HG03135 (cell line): ENCODE data around the gene MKLN1.
"Not testable (repeated sequence)": the region's sequence is repeated elsewhere in the genome, so short reads cannot be mapped to it uniquely, and the experiment has no call there.

ENCODE experiments used
- ATAC-seq: cut with Tn5 transposase; IDR thresholded peaks from one replicate; pipeline ENCODE4 v1.9.1; 2021; ENCODE audit warnings: mild to moderate bottlenecking, moderate library complexity; ENCODE audit not compliant: unreplicated experiment

Gene MKLN1

DNA sequence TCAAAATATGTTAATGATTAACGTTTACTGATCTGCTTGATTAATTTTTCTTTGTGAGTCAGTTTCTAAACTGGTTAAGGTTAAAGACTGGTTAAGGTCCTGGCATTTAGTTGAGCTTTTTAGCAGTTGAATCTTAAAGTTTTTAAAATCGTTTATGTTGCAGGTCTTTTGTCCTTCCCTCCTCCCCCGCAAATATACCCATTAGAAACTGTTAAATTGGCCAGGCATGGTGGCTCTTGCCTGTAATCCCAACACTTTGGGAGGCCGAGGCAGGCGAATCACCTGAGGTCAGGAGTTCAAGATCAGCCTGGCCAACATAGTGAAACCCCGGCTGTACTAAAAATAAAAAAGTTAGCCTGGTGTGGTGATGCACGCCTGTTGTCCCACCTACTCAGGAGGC is 127.9 kb downstream of the MKLN1 start:
- no peak for ATAC-seq

DNA sequence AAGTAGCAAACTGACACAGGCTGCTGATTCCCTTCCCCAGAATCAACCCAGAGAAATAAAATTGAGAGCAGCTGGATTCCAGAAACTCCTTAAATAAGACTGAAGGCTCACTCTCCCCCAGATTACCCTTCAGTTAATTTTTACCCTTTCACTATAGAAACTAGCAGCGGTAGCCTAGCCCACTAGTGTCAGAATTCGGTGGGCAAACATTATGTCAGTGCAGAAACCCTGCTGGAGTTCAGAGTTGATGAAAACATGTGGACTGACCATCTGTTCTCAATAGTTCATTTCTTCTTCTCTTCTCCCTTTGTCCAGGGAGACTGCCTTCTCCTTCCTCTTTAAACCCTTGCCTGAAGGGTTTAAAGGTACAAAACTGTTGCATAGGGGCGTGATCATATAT is 128.7 kb downstream of the MKLN1 start:
- ATAC-seq = no peak

DNA sequence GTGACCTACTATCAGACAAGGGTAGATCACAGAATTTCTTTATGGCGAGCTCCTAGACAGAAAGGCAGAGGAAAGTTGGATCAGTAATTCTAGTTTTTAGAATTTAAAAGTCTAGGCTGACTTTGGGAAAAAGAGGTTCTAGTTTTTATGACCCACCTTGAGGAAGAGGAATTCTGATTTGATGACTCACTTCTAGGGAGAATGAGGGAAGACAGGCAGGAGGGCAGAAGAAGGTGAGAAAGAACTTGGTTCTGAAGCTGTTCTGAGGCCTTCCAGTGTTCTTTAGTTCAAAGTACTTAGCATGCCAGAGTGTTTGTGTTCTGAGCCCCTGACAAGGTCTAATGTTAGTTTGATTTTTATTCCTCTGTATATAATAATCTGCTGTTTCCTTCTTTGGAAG is 131.6 kb downstream of the MKLN1 start:
- ATAC-seq = no peak

DNA sequence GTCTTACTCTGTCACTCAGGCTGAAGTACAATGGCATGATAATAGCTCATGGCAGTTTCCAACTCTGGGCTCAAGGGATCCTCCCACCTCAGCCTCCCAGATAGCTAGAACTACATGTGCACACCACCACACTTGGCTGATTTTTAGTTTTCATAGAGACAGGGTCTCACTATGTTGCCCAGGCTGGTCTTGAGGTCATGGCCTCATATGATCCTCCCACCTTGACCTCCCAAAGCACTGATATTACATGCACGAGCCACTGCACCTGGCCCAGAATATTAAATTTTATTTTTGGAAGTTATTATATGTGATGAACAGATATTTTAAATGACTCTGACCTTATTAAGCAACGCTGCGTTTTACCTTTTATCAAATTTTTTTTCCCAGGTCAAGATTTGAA is 134.4 kb downstream of the MKLN1 start:
- ATAC-seq = no peak

DNA sequence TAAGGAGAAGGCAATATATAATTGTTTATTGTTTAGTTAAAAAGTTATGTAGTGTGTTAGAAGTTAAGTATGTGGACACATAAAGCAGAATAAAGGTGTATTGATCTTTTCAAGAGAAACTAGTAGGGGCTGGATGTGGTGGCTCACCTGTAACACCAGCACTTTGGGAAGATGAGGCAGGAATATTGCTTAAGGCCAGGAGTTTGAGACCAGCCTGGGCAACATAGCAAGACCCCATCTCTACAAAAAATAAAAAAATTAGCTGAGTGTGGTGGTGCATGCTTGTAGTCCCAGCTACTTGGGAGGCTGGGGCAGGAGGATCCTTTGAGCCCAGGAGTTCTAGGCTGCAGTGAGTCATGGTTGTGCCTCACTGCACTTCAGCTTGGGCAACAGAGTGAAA is 135.0 kb downstream of the MKLN1 start:
- ATAC-seq = not testable (repeated sequence)

DNA sequence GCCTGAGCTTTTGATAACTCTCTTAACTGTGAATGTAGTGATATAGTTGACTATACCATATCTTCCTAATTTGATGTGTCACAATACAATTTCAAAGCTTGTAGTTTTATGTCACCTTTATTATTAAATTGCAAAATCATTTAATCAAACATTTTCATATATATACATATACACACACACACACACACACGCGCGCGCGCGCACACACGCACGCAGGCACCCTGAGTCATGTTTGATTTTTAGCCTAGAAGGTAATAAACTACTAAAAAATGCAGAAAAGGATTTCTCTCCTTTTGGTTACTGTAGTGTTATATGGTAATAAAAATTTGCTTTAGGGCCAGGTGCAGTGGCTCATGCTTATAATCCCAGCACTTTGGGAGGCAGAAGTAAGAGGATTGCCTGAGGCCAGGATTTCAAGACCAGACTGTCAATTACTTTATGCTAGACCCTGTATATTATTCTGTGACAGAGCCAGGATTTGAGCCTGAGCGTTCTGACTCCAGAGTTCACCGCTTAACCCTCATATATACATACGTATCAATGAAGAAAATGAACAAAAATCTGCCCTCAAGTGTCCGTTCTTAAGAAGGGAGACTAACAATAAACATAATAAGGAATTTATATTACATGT is 139.2 kb downstream of the MKLN1 start:
- ATAC-seq = no peak

DNA sequence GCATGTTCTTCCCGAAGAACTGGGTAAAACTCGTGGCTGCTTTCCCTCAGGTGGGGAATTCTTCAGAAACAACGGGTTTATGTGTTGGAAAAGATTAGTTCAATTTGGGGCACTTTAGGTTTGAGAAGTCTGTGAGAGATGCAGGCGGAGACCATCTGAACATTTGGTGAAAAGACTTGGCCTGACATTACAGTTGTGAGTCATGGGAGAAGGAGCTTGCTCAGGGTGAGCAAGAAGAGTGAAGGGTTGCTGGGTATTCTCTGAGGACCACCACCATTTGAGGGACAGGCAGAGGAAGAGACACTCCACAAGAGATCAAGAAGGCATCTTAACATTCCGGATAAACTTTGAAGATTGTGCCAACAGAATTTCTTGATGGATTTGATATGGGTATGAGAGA is 140.1 kb downstream of the MKLN1 start:
- ATAC-seq = no peak

DNA sequence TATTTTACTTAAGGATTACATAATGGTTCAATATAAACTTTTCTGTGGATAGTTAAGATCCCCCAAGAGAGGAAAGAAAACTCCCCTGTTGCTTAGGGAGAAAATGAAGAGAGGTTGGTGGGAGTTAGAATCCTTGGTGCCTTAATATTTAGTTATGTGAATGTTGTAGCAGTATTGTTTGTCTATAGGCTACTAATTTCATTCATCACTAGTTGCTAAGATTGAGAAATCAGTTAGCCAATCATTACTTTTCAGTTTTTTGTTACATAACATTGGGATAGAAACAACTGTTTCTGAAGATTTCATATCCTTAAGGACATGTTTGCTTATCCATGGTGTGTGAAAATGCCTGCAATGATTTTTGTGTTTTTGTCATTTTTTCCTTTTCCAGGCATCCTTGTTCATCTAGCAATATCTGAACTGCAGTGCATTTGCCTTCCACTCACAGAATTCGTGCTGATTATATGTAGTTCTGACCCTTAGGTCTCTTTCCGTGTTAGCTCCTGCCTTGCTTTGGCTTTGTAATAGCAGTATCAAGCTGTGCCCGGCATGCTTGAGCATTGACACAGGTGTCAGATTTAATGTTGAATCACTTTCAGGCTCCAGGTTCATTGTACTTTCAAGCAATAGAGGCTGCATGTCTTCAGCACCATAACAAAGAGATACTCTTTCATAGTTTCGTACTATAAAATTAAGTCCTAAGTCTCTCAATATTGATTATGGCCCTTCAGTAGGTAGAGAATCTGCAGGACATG is 143.8 kb downstream of the MKLN1 start:
- ATAC-seq = no peak

DNA sequence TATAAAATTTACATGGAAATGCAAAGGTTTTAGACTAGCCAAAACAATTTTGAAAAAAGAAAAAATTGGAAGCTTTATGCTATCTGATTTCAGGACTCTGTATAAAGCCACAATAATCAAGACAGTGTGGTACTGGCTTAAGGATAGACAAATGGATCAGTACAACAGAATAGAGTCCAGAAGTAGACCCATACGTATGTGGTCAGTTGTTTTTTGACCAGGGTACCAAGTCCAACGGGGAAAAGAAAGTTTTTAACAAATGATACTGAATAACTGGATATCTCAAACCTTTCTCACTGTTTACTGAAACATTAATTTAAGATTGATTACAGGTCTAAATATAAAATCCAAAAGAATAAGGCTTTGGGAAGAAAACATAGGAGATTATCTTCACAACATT is 149.1 kb downstream of the MKLN1 start:
- no peak for ATAC-seq

DNA sequence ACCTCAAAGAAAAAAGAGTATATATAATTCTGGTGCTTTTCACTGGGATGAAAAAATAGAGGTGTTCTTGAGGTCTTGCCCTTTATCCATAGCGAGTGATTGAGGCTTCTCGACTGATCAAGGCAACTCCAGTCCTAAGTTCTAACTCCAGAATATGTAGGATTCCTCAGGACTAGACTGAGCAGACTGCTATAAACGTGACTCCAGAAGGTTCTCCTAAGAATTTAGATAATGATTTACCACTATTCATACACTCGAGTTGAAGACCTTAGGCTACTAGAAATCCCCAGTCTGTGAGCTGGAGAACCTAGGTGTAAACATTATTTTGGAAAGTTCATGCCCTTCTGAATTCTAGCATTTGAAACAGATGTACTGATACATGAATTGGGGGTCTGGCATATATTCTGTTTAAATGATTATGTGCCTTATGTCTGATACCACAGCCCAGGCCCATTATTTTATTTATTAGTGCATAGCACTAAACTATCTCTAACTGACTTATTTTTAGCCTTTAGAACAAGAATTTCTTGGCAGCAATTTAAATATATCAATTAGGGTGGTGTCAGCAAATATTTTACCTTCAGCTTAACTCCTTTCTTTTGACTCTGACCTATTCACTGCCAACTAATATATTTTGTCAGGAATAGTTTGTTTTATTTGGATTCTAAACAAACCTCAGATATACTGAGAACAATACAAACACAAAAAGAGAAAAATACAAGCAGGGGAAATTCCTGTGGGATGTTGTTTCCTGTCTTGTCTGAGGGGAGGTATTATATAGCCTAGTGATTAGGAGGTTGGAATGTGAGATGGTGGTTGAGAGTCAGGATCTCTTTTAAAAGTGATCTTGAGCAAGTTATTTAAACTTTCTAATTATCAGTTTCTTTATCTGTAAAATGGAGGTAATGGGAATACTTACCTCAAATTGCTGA is 153.0 kb downstream of the MKLN1 start:
- ATAC-seq = no peak

DNA sequence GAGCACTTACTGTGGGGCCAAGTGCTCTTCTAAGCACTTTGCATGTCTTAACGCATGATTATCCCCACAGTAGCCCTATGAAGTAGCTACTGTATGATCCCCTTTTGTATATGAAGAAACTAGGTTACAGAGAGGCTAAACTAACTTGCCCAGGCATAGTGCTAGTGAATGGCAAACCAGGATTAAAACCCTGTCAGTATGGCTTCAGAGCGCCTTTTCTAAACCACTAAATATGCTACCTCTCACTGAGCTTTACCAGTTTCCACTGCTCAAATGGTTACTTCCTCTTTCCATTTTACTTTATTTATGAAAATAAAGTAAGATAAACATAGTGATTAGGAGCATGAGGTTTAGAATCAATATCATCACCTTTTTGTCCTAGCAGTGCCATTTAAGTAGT is 155.1 kb downstream of the MKLN1 start:
- no peak for ATAC-seq

DNA sequence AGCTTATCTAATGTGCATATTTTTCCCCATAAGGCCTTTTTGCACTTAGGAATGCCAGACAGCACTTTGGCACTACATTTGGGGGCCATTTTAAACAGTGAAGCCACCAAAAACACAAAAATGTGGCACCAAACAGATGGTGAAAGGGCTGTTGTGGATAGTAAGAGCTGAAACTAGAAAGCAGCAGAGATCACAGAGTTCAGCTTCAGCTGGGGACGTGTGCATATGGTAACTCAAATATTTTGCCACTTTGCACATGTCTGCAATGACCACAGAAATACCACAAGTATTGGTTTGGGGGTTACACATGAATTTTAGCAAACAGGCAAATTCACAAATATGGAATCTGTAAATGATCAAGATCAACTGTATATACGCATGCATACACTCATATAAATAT is 155.9 kb downstream of the MKLN1 start:
- ATAC-seq = peak; percentile 56

DNA sequence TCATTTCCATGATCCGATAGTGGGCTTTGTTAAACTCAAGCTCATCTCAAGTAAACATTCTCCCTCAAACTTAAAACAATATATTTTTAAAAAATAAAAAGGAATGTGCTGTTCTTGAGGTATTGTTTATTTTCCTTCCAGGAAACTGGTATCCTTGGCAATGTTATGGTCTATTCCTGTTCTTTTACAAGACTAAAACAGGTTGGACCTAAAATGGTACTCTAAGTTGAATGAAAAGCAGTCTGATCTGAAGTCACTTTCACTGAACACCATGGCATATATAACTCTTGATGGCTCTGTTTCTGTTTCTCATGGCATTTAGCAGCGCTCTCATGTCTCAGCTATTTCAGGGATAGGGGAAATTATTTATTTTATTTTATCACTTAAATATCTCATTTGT is 158.7 kb downstream of the MKLN1 start:
- ATAC-seq = no peak

DNA sequence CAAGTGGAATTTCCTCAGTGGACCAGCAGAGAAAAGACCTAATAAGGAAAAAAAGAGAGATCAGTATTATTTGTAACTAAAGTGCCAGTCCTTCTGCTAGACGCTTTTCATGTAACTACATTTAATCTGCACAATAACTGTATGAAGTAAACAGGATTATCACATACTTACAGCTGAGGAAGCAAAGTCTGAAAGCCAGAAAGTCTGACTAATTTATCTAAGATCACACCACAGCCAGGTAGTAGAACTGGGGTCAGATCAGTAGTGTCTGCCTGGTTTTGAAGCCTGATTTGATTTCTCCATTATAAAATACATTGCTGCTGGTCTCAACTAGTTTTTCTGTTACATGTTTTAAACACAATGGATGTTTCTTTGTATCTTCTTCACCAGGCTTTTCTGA is 159.5 kb downstream of the MKLN1 start:
- ATAC-seq = no peak

DNA sequence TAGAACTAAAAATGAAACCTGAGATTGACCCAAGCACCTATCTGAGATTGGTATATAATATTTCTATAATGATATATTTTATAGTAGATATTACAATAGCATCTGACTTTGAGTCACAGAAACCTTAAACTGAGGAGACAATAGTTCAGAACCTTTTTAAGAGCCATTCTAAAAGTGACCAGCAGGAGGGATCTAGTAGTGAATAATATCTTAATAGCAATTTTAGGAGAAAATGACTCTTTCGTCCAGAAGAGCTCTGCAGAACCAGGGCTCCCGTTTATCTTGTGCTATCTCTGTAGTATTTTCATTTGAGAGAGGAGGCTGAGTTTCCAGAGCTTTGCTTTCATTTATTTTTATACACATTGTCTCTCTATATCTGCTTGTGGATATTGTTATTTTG is 160.7 kb downstream of the MKLN1 start:
- no peak for ATAC-seq

DNA sequence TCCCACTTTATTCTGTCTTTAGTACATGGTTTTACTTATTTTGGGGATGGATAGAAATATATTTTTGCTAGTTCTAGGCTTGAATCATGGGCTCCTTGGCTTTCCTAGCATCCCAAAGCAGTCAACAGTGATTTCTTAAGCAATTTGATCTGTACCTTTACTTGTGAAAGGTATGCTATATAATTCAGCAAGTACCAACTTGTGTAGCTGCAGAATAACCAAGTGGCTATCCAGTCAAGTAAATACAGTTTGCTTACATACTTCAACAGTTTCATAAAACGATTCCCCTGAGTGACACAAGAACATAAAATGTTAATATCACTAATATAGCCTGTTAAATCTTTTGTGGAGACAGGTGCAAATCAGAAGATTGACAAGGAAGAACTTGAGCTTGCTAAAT is 161.5 kb downstream of the MKLN1 start:
- ATAC-seq = no peak

DNA sequence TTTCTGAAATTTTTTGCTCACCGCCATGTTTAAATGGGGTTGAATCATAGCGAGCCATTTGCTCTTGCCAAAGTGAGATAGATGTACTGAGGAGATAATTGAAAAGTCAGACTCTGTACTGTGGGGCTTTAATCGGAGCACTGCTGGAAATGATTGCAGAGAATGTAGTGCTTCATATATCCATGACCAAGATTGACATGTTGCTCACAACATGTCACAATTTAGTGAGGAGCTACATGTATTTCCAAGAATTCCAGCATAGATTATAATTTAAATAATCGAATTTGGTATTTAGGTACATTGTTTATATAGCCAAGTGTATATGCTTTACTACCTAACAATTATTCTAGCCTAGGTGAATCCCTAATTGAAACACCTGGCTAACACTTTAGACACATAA is 162.2 kb downstream of the MKLN1 start:
- no peak for ATAC-seq

DNA sequence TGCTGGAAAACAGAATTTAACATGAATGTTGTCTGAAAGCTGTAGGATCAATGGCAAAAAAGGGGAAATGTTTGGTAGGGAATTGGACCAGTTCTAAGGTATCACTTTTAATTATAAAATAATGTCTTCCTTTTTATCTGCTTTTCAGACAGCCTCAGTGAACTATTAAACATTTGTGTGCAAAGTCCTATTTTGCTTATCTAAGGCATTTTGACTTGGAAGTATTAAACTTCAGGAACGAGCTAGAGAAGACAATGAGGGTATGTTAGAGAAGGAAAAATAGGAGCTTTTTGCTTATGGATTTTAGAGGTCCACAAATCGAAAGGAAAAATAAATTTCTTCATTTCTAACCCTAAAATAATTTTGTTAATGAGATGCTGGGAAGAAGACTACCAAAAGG is 165.4 kb downstream of the MKLN1 start:
- no peak for ATAC-seq

DNA sequence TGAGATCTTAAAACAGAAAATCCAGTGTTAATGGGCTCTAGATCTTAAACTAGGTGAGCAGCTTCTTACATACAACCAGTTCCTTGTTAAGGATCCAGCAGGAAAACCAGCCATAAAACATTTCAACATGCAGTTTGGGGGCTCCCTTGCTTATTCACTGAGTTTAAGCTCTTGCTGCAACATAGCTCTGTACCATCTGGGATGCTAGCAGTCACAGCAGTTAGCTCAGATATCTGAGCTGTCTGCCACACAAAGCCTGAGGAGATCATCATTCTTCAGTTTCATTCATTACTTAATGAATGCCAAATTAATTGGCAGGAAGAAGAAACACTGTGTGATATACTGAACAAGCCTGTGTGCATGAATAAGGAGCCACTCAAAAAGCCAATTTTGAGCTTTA is 165.9 kb downstream of the MKLN1 start:
- no peak for ATAC-seq

DNA sequence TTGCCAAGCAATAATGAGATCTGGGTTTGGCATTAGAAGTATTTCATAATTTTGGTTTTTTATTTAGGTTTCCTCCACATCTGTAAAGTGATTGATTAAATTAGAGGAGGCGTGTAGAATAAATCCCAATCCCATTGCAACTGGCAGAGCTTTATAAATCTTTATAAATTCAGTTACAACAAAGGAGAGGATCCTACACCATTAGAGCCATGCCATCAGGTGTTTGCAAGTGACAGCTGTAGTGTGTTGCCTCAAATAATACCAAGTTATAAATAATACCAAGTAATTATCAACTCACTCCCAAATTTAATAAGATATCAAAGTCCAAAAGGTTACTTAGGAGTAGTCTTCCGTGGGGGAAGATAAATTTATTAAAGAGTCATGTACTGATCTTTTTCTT is 166.5 kb downstream of the MKLN1 start:
- ATAC-seq = no peak

DNA sequence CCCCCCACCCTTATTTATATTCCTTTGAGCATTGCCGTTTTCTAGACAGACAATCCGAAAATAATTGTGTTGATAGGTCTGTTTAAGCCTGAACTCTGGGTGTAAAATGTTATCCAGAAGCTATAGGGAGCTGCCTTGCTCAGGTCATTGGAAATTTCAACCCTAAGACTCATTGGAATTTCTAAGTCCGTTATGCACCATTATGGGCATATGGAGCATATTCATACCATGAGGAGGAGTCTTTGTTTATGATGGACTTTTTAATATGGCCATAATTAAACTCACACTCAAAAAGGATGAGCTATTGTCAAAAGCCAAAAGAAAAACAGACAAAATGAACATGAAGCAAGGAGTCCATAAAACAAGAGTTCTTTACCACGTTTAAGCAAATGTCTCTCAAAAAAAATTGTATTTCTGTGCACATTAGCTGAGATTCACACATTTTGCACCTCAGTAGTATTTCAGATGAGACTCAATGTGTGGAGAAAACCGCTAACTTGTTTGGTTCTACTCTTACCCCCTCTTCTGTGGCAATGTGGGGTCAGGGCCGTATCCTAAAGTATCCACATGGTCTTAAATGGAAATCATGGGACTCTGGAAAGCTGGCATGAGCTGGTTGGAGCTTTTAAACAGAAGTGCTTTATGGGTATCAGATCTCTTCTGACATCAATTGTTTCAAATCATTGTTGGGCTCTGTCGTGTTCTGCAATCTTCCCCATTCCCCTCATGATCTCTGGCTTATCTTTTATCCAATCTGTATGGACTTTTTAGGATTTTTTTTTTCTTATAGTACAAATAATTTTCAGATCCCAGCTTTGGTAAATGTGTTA is 168.2 kb downstream of the MKLN1 start:
- ATAC-seq = no peak
